Fibroblast of skin of back (primary cell): ENCODE measurements around the gene ANK2.
A peak's percentile ranks its signal among the peaks of the same experiment; 100 is the strongest.

Source experiments
- DNase-seq: peaks from one replicate; pipeline ENCODE4 v3.0.0-alpha.2; 2013

ANK2 gene

DNA sequence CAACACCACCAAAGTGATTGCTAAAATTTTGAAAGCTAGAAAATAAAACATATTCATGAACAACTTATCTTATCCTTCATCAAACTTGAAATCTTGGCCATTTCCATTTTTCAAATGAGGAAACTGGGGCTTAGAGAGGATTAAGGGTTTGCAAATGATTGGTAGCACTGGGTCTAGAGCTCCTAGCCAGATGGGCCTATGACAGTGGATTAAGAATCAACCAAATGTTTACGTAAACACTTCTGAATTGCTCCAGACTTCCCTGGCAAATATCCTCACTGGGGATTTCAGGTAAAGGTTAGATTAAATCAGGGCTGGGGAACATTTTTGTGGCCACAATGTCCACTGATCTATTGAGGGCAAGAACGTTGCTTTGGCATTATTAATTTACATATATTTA, 241.2 kb downstream of the ANK2 start:
- no peak for DNase-seq

DNA sequence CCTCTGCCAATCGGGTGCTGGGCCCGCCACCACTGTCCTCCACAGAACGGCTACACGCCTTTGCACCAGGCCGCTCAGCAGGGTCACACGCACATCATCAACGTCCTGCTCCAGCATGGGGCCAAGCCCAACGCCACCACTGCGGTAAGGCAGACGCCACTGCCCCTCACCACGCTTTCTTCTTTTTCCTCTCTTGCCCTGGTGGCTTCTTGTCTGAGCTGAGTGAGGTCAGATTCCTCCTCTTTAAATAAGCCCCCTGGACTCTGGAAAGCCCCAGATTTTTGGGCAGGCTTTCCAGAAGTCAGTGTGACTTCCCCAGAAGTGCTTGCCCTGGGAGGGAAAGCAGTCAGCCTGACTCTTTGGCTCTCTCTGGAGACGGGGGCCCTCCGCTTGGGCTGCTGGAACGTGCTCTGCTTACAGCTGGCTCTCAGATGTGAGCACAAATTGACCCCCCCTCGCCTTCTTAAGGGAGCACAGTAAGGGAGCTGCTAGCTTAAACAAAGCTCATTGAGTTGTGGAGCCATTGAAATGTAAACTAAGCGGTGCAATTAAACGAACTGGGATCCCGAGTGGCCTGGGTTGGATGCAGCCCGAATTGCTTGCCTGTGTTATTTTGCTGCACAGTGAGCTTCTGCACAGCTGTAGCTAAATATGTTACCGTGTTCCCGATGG, 243.1 kb downstream of the ANK2 start:
- peak; percentile 23 for DNase-seq

DNA sequence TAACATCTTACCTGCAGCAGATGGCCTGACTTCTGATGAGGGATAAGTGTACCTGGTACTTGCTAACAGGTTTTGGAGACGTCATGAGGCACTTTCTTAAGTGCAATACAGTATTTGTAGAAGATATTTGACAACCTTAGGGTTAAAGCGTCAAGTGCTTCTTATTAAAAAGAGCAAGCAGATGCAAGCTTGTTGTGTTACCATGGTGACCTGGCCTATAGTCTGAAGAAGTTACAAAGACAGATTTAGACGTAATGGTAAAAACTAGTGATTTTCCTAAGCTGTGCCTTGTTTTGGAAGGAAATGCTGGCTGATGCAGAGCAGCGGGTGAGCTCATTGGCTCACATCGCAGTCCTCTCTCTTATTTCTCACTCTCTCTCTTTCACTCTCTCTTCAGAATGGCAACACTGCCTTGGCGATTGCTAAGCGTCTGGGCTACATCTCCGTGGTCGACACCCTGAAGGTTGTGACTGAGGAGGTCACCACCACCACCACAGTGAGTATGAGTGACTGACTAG, 243.6 kb downstream of the ANK2 start:
- DNase-seq = peak; percentile 50

DNA sequence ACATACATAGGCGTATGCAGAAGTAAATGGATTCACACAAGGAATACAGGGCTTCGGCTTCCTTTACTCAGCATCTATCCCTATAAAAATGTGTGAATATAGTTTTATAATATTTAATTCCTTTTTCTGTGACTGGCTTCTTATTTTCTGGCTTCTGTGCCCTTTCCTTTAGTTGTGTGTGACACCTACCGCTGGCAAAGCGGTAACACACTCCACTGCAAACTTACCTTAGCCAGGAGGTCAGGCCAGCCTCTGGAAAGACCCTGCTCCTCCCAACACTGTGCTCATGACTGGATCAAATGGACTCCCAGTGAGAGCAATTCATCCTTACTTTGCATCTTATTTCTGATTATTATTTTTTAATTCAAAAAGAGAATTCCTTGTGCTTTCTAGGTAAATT, 244.2 kb downstream of the ANK2 start:
- DNase-seq = peak; percentile 9

DNA sequence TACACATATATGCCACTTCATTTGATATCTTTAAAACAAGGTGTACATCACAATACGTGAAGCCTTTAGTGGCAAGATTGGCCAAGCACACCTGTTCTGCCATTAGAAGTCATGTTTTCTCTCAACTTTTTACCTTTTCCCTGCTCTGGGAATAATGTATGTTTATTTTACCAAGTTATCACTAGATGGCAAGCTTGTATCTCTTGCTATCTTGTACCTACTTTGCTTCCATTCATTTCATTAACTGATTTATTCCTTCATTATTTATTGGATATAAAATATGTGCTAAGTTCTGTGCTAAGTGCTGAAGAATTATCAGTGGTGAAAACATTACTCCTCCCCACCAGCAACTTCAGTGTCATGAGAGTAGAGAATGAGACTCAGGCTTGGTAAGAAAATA, 245.5 kb downstream of the ANK2 start:
- no peak for DNase-seq

DNA sequence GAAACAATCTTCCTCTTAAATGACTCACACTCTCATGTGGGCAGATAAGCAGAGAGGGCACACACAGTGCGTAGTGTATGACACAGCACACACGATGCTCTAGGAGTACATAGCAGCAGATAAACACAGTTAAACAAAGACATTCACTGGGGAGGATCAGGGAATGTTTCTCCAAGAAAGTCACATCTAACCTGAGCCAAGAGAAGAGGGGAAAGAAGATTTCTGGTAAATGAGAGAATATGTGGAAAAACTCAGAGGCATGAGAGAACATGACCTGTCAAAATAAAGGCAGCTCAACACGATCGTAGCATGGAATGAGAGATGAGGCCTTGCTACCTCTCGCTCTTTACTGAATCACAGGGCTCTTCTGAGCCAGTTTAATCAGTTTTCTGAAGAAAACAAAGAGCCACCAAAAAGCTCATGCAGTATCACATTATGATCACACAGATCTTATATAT, 251.0 kb downstream of the ANK2 start:
- DNase-seq = peak; percentile 57

DNA sequence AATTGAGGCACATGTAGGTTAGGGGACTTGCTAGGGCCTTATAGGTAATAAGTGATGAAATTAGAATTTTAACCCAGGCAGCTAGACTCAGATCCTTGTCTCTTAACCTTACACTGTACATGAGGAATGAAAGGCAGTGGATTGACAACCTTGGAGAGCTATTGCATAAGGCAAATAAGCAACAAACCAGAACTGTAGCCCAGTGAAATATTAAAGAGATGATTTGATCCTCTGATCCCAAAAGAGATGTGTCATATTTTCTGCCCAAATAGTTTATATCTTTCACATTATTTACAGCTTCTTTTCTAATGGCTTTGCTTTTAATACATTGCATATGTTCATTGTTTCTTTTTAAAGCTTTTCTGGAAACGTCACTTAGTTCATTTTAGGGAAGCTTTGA, 252.6 kb downstream of the ANK2 start:
- no peak for DNase-seq

DNA sequence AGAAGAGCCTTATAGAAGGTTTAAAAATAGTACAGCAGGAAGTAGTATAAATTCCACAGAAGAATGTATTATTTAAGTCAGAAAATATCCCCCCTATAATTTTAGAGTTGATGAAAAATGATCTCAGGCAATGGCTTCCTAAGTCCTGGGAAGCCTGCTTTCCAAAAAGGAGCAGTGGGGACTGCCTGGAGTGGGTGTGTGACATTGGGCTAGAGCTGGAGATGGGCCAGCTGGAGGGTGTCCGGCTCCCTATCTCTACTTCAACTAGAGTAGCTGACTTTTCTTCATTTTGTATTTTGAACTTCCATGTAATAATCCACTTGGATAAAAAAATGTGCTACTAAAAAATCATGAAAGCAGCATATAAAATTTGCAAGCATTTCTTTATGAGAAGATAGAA, 253.9 kb downstream of the ANK2 start:
- DNase-seq = peak; percentile 32

DNA sequence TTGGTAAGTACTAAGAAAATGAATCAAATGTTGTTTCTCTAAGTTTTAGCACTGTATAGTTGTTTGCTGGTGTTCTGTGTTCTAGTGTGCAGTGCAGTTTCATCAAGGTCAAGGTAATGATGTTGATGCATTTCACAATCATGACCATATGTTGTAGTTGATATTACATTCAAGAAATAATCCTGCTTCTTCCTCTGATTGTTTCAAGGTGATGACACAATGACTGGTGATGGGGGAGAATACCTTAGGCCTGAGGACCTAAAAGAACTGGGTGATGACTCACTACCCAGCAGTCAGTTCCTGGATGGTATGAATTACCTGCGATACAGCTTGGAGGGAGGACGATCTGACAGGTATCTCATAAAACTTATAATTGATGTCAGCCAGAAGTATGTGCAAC, 261.6 kb downstream of the ANK2 start:
- DNase-seq = no peak

DNA sequence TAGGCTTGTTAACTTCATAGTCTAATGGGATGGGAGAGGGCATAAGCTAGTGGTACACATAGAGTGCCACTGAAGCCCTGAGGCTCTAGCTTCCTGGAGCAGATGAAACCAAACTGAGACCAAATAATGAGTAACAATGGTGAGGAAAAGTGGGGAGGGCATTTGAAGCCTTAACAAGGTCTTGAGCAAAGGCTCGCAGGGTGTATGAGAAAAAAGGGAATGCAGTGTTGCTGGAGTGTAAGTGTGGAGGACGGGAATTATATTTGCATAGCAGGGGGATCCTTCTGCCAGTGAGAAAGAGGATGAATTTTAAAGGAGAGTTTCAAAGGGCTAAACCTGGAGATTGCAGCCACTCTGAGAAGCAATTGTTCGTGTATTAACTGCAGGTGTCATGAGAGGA, 263.1 kb downstream of the ANK2 start:
- DNase-seq = no peak

DNA sequence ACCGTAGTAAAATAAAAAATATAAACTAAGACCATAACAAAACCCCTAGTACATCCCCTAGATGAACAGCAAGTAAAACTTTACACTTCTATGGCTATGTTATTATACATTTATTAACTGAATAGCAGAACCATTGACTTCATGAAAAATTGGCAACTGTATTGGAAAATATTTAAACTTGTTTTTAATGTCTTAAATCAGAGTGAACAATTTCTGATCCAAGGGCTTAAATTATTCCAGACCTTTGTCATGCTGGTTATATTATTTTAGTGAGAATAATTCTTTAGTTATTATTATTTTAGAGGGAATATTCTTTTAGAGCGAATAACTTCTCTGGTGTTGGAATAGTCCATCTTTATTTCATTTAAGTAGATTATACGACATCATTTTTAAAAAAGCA, 265.0 kb downstream of the ANK2 start:
- no peak for DNase-seq

DNA sequence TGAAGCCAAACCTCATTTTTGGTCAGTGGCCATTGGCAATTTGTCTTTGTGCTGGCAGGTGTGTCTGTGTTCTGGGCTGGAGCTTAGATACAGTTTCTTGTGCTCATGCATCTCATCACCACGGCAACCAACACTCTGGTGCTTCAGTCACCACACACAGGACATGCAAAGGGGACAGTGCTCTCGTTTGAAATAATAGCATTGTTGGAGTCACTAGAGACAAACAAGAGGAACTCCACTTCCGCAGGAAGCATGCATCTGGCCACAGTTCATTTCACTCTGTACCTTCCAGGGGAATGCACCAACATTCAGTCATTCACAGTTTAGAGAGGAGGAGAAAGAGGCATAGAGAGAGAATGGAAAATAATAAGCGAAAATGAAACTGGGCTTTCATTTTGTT, 267.4 kb downstream of the ANK2 start:
- DNase-seq = no peak

DNA sequence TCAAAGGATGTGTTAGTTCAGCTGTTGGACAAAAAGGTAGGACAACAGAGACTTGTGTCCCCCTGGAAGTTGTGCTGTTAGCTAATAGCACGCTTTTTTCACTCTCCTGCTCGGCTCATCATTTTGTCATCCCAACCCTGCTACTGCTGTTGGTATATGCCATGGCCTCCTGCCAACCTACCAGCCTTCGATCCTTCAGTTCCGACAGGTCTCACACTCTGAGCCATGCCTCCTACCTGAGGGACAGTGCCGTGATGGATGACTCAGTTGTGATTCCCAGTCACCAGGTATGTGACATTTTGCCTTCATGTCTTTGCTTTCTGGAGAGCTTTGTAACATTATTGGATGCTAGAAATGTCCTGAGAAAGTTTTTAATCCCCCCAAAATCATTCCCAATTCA, 268.1 kb downstream of the ANK2 start:
- no peak for DNase-seq

DNA sequence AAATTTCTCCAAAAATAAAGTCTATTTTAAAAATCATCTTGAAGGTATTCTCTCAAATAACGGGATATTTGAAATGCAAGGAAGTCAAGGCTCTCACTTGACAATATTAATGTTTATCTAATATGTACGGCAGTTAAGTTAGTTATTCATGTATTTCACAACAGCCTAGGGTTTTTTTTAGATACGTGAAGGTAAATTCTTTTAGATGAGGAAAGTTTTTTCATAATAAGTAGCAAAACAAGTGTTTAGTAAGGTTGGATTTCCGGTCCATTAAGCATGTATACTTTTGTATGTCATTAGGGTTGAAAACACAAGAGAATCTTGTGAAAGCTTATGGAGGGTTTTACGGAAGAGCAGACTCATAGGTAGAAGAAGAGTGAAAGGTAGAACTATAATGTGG, 273.3 kb downstream of the ANK2 start:
- DNase-seq = no peak

DNA sequence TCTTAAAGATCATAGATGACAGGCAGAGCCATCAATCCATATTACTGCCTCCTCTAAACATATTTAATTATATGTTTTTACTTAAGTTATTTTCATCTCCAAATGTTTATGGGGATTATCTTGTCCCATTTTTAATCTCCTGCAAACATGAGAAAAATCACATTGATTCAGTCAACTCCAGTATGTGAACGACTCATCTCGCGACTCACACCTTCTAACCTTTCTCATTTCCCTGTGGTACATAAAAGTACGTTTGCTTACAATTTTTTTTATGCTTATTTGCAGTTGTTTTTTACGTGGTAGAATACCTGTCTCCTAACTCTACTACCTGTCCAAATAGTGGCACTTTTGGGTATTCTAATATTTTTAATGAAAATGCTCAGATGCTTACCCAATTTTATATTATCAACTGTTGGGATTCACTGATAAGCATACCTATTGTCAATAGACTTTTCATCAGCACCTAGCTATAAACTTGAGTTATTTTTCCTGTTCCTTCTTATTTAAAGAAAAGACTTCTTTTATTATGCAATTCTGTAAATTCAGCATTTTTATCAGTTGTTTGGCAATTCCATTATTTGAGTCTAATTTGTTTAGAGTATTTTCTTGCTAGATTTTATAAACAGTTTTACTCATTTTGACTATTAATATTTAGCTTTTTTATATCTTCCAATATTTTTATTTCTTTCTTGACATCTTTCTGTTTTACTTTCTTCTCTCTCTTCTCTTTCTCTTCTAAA, 276.6 kb downstream of the ANK2 start:
- DNase-seq = no peak

DNA sequence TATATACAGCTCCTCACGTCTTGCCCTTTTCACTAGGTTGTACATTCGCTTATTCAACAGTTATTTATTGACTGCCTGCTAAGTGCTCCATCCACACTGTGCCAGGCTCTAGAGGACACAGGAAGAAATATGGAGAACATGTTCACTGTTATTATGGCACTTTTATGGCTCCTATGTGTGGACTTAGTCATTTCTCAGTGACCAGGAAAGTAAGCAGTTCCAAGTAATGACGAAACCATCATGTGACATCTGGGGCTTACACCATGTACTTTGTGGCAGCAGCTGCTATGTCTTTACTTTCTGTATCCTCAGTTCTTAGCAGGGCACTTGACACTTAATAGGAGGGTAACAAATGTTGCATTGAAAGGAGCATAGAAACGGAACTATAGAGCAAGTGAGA, 278.0 kb downstream of the ANK2 start:
- DNase-seq = no peak

DNA sequence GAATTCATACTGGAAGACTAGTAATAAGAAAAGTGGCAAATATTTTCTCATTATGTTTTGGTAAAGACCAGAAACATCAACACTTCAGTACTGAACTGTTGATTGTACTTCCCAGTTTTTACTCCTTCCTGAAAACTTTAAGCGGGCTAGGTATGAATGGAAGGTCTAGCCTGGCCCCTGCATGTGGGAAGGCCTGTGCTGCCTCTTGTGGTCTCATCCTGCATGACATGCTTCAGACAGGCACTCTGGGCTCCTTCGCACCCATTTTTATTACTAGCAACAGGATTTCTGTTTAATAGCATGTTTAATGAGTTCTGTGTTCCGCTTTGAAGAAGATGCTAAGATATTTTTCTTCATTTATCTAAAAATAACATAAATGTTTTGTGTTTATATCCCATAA, 279.1 kb downstream of the ANK2 start:
- DNase-seq = no peak

DNA sequence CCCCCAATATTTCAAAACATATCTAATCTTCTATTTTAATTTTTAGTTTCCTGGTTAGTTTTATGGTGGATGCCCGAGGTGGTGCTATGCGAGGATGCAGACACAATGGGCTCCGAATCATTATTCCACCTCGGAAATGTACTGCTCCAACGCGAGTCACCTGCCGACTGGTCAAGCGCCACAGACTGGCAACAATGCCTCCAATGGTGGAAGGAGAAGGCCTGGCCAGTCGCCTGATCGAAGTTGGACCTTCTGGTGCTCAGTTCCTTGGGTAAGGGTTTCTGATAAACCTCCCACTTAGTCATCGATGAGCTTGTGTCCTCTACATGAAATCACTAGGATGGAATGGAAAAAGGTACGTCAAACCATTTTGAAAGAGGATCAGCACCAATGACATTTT, 280.7 kb downstream of the ANK2 start:
- no peak for DNase-seq

DNA sequence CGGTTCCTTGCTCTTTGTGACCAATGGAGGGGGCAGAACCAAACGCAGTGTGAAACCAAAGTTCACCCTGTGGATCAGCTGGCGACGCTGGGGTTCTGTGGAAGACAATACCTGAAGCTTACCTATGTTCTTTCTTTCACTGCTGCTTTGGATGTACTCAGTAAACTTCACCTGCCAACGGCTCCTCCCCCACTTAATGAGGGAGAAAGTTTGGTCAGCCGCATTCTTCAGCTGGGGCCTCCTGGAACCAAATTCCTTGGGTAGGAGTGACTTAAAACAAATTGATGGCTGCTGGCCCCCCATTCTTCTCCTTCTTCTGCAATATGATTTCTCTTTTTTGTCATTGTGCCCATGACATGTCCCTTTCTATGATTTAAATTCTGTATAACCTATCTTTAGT, 282.4 kb downstream of the ANK2 start:
- no peak for DNase-seq

DNA sequence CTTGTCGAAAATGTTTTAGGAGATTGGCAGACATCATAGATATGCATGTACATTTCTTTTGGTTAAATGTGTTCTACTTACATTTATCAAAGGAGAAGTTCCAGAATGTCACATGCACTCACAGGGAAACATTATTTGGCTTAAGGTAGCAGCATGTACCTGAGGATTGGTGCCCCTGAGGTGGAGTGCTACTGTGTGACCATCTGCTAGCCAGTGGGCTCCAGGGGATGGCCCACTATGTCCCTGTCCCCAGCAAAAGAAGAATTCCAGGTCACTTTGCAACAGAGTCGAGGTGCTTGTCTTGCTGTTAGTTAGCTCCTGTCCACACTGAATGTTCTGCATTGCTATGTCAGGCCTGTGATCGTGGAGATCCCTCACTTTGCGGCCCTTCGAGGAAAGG, 283.2 kb downstream of the ANK2 start:
- DNase-seq = no peak

DNA sequence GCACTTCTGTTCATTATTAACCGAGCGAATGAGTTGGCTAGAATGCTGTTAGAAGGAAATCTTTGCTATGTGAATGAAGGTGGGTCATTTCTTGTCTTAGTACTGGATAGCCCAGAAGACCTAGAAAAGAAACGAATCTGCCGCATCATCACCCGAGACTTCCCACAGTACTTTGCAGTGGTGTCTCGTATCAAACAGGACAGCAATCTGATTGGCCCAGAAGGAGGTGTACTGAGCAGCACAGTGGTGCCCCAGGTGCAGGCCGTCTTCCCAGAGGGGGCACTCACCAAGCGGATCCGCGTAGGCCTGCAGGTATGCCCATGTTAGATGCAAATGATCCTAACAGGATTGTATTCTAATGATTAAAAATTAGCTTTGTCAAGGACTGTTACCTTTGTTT, 286.3 kb downstream of the ANK2 start:
- no peak for DNase-seq

DNA sequence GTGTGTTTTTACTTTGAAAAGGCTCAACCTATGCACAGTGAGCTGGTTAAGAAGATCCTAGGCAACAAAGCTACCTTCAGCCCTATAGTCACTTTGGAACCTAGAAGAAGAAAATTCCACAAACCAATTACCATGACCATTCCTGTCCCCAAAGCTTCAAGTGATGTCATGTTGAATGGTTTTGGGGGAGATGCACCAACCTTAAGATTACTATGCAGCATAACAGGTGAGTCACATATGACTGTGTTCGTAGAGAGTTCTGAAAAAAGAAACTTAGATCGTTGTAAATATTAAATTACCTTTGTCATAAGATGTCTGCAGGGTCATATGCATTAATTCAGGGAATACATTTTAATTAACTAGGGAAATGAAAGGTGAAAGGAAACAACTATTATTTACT, 287.1 kb downstream of the ANK2 start:
- no peak for DNase-seq

DNA sequence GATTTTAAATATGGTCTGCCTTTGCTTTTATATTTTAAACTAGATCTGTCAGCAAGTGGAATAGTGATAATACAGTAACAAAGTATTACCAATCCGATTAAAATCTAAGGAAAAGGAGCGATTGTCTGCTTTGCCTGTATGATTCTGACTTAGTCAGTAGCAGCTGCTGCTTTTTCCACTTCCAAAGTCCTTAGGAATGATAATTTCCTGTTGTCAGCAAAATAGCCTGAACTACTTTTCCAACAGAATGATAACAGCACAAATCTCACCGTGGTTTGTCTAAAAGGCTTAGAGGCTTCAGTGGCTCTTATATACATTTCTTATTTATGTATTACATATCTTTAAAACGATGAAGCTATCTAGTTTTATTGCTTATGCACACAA, 290.0 kb downstream of the ANK2 start:
- no peak for DNase-seq

DNA sequence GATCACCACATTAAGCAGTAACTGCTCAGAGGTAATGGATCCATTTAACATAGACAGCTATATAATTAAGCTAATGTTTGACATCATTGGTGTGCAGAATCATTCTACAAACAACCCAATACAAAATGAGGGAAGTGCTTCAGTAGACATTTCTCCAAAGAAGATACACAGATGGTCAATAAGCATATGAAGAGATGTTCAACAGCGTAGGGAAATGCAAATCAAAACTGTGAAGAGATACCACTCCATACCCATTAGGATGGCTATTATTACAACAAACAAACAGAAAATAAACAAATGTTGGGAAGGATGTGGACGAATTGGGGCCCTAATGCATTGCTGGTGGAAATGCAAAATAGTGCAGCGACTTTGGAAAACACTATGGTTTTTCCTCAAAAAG, 294.6 kb downstream of the ANK2 start:
- no peak for DNase-seq
